ENCODE measurements around the gene RFNG.

RFNG gene

DNA sequence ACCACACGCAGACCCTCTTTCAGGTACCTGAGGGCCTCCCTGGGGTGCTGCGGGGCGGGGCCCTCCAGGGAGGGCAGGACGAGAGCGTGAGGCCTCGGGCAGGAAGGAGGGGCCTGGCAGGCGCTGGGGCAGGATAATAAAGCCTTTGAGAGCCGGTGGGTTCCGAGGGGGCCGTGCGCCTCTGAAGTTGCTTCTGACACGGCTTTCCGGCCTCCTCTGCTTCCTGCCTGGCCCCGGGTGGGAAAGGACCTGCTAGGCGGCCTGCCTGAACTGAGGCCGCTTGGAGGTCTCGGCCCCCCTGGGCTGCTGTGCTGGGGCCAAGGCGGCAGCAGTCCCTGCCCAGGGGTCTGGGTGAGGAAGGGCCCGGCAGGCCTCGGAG, 39.4 kb downstream of the RFNG start:
- DNase-seq (ENCODE audit: low read depth), result no peak
- no peak overlapping the region for H3K4me3 ChIP-seq (ENCODE audit: low read depth, low read length)
- TF ChIP-seq MYC (IDR thresholded peaks at IDR 0.05; ENCODE audit: low read depth, low read length) (no peak), POLR2A (IDR thresholded peaks at IDR 0.05; ENCODE audit: extremely low read depth, insufficient read length) (no peak)
- TF ChIP-seq, protein P1, sequence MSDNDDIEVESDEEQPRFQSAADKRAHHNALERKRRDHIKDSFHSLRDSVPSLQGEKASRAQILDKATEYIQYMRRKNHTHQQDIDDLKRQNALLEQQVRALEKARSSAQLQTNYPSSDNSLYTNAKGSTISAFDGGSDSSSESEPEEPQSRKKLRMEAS (IDR thresholded peaks at IDR 0.05; ENCODE audit: low read depth, low read length), result no peak
- TF ChIP-seq, protein P2, sequence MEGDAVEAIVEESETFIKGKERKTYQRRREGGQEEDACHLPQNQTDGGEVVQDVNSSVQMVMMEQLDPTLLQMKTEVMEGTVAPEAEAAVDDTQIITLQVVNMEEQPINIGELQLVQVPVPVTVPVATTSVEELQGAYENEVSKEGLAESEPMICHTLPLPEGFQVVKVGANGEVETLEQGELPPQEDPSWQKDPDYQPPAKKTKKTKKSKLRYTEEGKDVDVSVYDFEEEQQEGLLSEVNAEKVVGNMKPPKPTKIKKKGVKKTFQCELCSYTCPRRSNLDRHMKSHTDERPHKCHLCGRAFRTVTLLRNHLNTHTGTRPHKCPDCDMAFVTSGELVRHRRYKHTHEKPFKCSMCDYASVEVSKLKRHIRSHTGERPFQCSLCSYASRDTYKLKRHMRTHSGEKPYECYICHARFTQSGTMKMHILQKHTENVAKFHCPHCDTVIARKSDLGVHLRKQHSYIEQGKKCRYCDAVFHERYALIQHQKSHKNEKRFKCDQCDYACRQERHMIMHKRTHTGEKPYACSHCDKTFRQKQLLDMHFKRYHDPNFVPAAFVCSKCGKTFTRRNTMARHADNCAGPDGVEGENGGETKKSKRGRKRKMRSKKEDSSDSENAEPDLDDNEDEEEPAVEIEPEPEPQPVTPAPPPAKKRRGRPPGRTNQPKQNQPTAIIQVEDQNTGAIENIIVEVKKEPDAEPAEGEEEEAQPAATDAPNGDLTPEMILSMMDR (IDR thresholded peaks at IDR 0.05; ENCODE audit: low read depth, low read length), result no peak

DNA sequence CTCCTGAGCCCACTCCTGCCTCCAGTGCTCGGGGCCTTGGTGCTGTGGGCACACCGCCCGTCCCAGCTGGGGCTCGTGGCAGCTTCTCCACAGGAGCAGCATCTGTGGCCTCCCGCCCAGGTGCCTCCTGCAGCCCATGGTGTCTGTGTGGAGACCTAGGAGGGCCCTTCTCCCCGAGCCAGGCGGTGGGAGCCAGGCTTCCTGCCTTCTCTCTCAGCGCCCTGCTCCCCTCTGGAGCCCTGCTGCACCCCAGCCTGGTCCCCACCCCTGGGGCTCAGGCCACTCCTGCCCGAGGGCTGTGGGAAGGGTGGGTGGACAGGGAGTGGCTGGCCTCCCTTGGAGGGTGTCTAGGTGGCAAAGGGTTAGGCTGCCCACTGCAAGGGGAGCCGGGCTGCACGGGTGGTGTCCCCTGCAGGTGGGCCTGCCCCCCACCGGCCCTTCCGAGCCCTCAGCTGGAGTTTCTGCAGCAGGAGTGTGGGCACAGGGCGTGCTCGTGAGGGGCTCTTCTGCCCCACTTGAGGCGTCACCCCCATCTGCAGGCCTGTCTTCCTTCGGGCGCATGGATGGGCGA, 39.9 kb downstream of the RFNG start:
- no peak for TF ChIP-seq MYC (IDR thresholded peaks at IDR 0.05; ENCODE audit: low read depth, low read length)
- no peak for TF ChIP-seq POLR2A (IDR thresholded peaks at IDR 0.05; ENCODE audit: extremely low read depth, insufficient read length)
- TF ChIP-seq, protein P1 (IDR thresholded peaks at IDR 0.05; ENCODE audit: low read depth, low read length), result no peak
- H3K4me3 ChIP-seq (ENCODE audit: low read depth, low read length), result no peak overlapping the region
- DNase-seq (ENCODE audit: low read depth), result no peak

DNA sequence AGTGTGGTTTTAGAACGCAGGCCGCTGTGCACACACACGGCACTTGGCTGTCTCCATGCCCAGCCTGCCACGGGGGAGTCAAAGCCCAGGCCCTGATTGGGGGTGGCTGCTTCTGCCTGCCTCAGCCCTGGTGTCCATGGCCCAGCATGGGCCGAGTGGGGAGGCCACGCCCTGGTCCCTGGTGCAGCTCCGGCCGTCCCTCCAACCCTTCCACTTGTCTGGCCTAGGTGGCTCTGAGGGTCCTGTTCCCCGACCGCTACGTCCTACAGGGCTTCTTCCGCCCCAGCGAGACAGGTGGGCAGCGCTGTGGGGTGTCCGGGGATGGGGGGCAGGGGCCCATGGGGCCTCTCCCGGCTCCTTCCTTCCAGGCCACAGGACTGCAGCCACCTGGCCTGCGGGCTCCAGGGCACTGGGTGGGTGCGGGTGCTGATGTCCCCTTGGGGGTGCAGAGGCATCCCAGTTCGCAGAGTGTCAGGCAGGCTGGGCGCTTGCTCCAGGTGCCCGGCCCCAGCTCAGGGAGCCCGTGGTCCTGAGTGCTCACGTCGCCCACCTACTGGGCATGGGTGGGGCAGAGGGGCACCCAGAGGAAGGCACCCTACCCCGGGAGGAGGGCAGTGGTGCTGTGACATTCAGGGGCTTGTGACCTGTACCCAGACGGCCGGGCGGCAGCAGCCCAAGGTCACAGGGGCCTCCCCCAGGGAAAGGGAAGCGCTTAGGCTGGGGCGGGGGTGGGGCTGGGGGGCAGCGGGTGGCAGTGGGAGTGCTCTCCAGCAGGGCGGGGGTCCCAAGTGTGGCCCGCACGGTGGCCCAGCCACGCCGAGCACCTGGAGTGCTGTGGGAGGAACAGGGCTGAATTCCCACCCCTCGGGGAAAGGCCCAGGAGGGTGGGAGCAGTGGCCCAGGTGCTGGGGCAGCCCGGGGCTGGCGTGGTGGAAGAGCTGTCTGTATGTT, 40.8 kb downstream of the RFNG start:
- TF ChIP-seq, protein P1 (IDR thresholded peaks at IDR 0.05; ENCODE audit: low read depth, low read length), result no peak
- TF ChIP-seq POLR2A (IDR thresholded peaks at IDR 0.05; ENCODE audit: extremely low read depth, insufficient read length) (no peak), MYC (IDR thresholded peaks at IDR 0.05; ENCODE audit: low read depth, low read length) (no peak)
- TF ChIP-seq, protein P2 (IDR thresholded peaks at IDR 0.05; ENCODE audit: low read depth, low read length), result no peak
- DNase-seq (ENCODE audit: low read depth), result no peak
- H3K4me3 ChIP-seq (ENCODE audit: low read depth, low read length), result no peak overlapping the region

DNA sequence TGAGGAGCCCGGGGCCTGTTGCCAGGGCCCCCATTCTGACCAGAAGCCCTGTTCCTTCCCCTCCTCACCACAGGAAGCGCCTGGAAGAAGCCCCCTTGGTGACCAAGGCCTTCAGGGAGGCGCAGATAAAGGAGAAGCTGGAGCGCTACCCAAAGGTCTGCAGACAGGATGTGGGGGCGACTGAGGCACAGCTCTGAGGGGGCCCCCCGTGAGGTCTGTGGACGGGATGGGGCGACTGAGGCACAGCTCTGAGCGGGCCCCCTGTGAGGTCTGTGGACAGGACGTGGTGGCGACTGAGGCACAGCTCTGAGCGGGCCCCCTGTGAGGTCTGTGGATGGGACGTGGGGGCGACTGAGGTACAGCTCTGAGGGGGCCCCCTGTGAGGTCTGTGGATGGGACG, 42.2 kb downstream of the RFNG start:
- TF ChIP-seq, protein P1 (IDR thresholded peaks at IDR 0.05; ENCODE audit: low read depth, low read length), result no peak
- no peak for TF ChIP-seq MYC (IDR thresholded peaks at IDR 0.05; ENCODE audit: low read depth, low read length)
- no peak for TF ChIP-seq POLR2A (IDR thresholded peaks at IDR 0.05; ENCODE audit: extremely low read depth, insufficient read length)
- TF ChIP-seq, protein P2 (IDR thresholded peaks at IDR 0.05; ENCODE audit: low read depth, low read length), result no peak
- no peak for DNase-seq (ENCODE audit: low read depth)
- no peak overlapping the region for H3K4me3 ChIP-seq (ENCODE audit: low read depth, low read length)

GRCh38 chr17:82008941-82009405, 42.6 kb downstream of the RFNG start:
- TF ChIP-seq, protein P2 (IDR thresholded peaks at IDR 0.05; ENCODE audit: low read depth, low read length), result no peak
- TF ChIP-seq MYC (IDR thresholded peaks at IDR 0.05; ENCODE audit: low read depth, low read length) (no peak), POLR2A (IDR thresholded peaks at IDR 0.05; ENCODE audit: extremely low read depth, insufficient read length) (no peak)
- TF ChIP-seq, protein P1 (IDR thresholded peaks at IDR 0.05; ENCODE audit: low read depth, low read length), result no peak
- DNase-seq (ENCODE audit: low read depth), result no peak

More at GRCh38 chr17:82008941-82009405, 42.6 kb downstream of the RFNG start:
- no peak overlapping the region for H3K4me3 ChIP-seq (ENCODE audit: low read depth, low read length)

Data from NB4 (cell line).